GM18511 (cell line): ENCODE results near the gene TDRD9.

Source experiments
- ATAC-seq: cut with Tn5 transposase; IDR thresholded peaks from one replicate; pipeline ENCODE4 v1.9.1; 2021; ENCODE audit warnings: mild to moderate bottlenecking, moderate library complexity; ENCODE audit not compliant: unreplicated experiment

The TDRD9 gene

DNA sequence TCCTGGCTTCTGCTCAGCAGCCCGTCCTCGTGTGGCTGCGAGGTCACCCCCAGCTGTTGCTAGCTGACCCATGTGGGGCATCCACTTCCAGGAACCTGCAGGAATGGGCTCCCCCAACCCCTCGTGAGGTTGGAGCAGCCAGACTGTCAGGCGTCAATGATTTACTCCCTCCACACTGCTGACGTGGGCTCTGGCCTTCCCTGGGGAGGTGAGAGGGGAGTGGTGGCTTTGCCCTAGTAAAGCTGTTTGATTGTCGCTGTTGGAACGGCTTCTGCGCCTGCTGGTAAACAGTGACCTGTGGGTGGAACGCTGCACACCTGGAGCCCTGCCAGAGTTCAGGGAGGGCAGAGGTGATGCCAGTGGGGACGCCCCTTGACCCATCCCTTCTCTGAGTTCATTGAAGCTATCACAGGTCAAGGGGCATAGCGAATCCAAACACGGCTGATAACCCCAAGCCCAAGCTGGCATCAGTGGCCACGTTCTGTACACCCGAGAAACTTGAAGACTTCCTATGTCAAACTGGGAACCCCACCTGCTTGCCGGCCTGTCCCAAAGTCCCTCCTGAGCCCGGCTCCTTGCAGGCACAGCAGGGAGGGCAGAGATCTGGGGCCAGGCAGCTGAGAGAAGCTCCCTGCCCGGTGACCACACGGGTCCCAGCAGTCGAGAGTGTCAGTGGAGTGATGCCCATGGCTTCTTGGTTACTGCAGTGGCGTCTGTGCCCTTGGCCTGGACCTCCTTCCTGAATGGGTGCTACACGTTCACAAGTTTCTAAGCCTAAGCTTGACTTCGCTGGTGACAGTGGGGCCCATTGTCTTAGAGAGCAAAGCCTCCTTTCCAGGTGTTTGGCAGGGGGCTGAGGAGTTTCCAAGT is 160.0 kb downstream of the TDRD9 start:
- no peak for ATAC-seq

DNA sequence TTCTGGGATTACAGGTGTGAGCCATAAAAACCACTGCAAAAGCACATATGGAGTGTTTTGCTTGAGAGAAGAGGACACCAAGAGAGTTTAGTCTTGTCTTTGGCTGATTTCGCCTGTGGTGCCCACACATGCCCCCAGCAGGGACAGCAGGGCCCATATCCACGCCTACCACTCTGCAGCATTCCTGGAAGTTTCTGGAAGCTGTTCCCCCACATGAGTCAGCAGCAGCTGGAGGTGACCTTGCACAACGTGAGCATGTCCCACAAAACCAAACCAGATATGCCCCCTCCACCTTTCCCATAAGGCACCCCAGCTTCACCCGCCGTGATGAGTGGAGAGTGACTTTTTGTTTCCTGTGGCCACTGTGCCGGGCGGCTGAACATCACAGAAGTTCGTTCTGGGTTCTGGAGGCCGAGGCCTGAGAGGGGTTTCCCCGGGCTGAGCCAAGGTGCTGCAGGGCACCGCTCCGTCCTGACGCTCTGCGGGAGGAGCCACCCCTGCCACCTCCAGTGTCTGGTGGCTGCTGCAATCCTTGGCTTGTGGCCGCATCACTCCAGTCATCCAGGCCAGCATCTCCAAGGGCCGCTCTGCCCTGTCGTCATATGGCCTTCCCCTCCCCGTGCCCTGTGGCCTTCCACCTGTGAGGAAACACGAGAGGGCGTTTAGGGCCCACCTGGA is 162.0 kb downstream of the TDRD9 start:
- no peak for ATAC-seq

- no peak for ATAC-seq
Measured at GRCh38 chr14:104091061-104091926, 163.0 kb downstream of the TDRD9 start.

DNA sequence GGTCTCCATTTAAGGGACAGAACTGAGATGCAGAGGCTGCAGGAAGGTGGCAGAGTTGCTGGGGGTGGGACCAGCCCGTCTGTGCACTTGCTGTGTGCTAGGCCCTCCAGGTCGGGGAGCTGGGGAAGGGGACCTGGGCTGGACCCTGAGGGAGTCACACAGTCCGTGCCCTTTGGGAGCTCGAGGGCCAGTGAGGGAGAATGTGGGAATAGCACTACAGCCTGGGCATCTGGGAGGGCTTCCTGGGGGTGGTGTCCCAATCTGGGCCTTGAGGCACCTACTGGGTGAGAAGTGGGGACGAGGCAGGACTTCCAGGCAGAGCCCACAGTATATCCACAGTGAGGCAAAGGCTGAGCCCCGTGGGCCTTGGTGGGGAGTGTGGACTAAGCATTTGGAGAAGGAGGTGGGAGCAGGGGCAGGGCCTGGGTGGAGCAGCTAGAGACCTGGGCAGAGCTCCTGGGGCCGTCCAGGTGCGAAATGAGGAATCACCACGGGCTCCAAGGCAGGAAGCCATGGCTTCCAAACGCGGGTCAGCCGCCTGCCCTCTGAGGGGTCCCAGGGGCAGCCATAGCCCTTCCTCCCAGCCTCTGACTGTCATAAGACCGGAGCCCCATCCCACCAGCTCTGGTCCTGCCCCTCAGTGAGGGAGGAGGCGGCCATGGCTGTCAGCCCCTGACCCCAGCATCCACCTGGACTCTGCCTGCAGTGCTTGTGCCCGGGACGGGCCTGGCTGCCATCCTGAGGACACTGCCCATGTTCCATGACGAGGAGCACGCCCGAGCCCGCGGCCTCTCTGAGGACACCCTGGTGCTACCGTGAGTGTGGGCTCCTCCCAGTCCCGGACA is 163.9 kb downstream of the TDRD9 start:
- no peak for ATAC-seq

- ATAC-seq: no peak
Measured at GRCh38 chr14:104092931-104093365, 164.7 kb downstream of the TDRD9 start.

DNA sequence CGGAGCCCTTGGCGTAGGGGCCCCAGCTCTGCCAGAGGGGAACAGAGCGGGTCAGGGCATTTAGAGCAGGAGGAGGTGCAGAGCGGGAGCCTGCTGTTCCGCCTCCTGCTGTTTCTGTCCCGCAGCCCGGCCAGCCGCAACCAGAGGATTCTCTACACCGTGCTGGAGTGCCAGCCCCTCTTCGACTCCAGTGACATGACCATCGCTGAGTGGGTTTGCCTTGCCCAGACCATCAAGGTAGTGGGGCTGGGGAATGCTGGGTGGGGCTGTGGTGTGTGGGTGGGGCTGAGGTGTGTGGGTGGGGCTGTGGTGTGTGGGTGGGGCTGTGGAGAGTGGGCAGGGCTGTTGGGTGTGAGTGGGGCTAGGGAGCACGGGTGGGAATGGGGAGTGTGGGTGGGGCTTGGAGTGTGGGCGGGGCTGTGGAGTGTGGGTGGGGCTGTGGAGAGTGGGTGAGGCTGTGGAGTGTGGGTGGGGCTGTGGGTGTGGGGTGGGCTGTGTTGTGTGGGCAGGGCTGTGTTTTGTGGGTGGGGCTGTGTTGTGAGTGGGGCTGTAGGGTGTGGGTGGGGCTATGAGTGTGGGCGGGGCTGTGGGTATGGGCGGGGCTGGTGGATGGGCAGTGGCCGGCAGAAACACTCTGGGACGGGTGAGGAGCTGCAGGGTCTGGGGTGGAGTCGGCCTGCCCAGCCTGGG is 165.3 kb downstream of the TDRD9 start:
- ATAC-seq: no peak

DNA sequence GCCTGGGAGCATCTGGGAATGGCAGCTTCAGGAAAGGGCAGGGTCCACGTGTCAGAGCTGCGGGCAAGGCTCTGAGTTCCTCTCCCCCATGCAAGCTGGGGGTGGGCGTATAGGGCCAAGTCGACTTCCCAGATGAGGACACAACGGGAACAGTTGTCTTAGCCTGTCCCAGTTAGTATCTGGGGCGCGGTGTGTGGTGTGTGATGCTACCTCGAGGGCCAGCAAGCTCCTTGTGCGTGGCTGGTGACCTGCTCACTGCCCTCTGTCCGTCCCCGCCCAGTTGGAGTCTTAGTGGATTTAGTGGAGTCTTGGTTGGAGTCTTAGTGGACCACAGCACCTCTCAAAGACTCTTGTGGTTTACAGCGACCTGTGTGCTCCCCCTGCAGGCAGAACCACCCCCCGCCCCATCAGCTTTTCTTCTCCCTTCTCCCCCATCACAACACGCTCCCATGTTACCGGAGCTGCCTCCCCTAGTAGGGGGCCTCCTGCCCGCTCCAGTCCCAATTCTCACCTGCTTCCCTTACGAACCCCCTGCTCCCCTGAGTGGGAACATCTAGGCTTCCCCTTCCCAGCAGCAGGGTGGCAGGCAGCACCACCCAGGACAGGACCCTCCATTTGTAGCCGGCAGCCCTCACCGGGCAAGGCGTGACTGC is 165.9 kb downstream of the TDRD9 start:
- ATAC-seq: no peak

- ATAC-seq: no peak
Measured at GRCh38 chr14:104094709-104095425, 166.6 kb downstream of the TDRD9 start.

- ATAC-seq: no peak
Measured at GRCh38 chr14:104095426-104096310, 167.4 kb downstream of the TDRD9 start.

DNA sequence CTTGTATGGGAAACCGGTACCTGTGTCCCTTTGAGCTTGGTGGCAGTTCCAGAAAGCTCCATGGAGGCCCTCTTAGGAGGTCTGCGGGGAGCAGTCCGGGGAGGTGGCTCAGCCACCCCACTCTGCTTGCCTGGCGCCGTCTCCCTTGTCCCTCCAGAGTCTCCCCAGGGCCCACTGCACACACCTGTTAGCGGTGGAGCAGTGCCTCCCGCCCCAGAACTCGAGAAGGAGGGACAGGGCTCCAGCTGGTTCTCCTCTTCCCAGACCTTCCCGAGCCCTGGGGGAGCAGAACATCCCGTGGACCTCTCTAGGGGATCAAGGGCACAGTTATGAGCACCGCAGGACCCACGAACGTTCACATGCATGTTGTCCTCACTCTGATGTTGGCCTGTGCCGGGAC is 168.1 kb downstream of the TDRD9 start:
- no peak for ATAC-seq

DNA sequence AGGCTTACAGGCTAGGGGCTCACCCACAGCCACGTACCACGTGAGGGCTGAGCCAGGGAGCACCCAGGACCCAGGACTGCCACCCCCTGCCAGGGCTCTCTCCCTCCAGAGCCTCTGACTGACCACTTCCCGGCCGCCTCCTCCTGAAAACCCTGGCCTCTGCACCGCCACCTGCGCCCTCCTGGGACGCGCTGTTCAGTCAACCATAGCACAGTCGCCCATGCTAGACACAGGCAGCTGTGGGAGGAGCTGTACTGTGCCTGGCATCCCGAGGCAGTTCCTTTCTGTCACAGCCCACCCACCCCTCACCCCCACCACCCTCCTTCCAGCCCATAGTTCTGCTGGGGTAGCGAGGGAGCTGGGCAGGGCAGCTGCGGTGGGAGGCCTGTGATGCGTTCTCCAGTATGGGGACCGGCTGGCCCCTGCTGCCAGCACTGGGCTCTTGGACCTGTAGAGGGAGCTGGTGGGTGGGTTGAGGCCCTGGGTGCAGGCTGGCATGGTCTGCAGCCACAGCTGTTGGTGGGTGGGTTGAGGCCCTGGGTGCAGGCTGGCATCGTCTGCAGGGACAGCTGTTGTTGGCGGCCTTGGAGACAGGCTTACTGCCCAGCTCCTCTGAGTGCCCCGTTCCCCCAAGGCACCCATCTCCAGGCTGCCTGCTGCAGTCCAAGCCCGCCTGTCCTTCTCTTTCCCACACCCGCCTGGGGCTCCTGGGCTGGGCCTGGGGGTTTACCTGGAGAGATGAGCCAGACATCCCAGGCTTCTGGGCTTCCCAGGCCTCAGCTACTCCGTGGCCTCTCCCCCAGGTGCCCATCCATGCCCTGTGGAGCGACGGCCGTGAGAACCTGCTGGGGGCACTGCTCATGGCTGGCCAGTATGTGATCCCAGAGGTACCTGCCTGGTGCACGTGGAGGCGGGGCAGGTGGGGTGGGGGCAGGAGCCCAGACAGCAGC is 168.8 kb downstream of the TDRD9 start:
- ATAC-seq: no peak

- ATAC-seq: no peak
Measured at GRCh38 chr14:104098272-104099095, 170.2 kb downstream of the TDRD9 start.

DNA sequence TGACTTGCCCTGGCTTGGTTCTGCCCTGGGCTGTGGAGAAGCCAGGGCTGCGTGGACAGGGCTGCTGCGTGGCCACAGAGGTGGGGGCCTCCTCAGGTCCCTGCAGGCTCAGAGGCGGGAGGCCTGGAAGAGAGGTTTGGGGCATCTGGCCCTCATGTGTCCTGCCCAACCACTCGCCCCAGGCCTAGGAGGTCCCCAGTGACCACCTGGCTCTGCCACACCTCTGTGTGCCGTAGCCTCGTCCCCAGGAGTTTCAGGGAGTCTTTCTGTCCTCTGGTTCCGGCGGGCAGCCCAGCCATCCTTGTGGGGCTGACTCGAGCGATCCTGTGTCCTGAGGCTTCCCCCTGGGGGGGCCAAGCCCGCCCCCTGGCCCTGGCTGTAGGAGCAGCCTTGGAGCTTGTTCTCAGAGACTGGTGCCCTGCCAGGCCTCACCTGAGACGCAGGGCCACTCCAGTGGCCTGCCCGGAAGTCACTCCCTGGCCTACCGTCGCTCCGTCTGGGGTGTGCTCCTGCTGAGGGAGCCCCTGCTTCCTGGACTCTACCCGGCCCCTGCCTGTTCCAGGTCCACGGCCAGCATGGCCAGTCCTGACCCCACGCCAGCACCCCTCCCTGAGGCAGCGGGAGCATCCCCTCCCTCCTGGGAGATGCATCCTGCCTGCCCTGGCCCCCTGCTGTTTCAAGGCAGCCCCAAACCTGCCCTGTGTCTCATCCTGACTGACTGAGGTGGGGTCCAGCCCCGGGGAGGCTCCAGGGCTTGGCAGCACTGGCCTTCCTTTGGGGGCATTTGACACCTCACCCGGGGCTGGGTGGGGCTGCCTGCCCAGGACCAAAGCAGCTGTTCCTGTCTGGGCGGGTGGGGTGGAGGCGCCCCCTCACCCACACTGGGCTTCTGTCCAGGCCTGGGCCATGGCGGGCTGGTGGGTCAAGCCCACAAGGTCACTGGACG is 171.1 kb downstream of the TDRD9 start:
- no peak for ATAC-seq
